Right lobe of liver (tissue), 4 donors: ENCODE data around the gene FAM53A.

Experiments
- POLR2A ChIP-seq: fragments of 450-650 bp; IDR thresholded peaks from one replicate; pipeline ENCODE4 v1.6.1; 2017; ENCODE audit warnings: antibody characterized with exemption, mild to moderate bottlenecking
- TF ChIP-seq, protein P1 (sequence below), 4 donors: fragments of 200-600 bp in 3 of 4; fragments of 450-650 bp in 1 of 4; IDR thresholded peaks; one replicate each; pipeline versions ENCODE4 v1.5.1 to v1.8.0; 2016 to 2022; ENCODE audit warnings: antibody characterized with exemption in 4 of 4, mild to moderate bottlenecking in 2 of 4
- donor health status: DM: no; HTN: no; CAD: no.
- donor health status: DM: no; HTN: no; CAD: no.
- donor health status: DM: no; HTN: yes; CAD: no.

DNA sequence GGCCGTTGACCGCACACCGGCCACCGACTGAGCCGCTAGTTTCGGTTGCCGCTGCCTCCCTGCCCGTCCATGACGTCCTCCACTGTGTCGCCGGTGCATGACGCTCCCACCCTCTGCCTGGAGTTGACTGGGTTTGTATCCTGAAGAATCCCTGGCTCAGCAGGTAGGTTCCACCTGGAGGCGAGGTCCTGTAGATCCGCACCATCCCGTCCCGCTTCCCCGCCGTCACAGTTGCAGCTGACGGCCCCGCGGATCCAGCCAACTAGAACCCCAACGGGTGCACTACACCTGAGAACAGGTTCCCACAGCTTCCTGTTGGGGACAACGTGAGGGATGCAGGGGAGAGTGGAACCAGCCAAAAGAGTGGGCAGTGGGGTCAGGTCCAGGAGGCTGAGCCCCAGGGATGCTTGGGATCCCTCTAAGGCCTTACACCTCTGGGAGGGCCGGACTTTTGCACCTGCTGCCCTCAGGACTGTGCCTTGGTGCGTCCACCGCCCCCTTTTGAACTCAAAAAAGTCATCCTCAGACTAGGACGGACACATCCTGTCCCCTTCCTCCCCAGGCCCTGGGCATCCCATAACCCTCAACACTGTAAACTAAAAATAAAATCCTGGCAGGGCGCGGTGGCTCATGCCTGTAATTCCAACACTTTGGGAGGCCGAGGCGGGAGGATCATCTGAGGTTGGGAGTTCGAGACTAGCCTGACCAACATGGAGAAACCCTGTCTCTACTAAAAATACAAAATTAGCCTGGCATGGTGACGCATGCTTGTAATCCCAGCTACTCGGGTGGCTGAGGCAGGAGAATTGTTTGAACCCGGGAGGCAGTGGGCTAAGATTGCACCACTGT, 29.1 kb upstream of the FAM53A start:
- TF ChIP-seq, protein P1, sequence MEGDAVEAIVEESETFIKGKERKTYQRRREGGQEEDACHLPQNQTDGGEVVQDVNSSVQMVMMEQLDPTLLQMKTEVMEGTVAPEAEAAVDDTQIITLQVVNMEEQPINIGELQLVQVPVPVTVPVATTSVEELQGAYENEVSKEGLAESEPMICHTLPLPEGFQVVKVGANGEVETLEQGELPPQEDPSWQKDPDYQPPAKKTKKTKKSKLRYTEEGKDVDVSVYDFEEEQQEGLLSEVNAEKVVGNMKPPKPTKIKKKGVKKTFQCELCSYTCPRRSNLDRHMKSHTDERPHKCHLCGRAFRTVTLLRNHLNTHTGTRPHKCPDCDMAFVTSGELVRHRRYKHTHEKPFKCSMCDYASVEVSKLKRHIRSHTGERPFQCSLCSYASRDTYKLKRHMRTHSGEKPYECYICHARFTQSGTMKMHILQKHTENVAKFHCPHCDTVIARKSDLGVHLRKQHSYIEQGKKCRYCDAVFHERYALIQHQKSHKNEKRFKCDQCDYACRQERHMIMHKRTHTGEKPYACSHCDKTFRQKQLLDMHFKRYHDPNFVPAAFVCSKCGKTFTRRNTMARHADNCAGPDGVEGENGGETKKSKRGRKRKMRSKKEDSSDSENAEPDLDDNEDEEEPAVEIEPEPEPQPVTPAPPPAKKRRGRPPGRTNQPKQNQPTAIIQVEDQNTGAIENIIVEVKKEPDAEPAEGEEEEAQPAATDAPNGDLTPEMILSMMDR (IDR thresholded peaks at IDR 0.05) = no peak
- no peak for TF ChIP-seq POLR2A
